GM20431 (cell line): ENCODE results near the gene SLC38A11.

Experiments used
- in situ Hi-C: fragments of 300-500 bp; cut with MseI, MboI; formaldehyde crosslinking; loops from one replicate; pipeline ENCODE4 v1.15.0; 2020; ENCODE audit warnings: low sequenced_read_pairs; ENCODE audit not compliant: unreplicated experiment

The SLC38A11 gene

GRCh38 chr2:164922134-164922533 lies 33.2 kb downstream of the SLC38A11 start:
- in situ Hi-C loops, result no loop called here

- in situ Hi-C loops, result no loop called here
Observed at GRCh38 chr2:164920430-164920829, 34.9 kb downstream of the SLC38A11 start.

- in situ Hi-C loops, result no loop called here
Observed at GRCh38 chr2:164917296-164917903, 37.9 kb downstream of the SLC38A11 start.

- in situ Hi-C loops, result no loop called here
Observed at GRCh38 chr2:164915566-164915965, 39.8 kb downstream of the SLC38A11 start.

- in situ Hi-C loops, result no loop called here
Observed at GRCh38 chr2:164913640-164914350, 41.5 kb downstream of the SLC38A11 start.

GRCh38 chr2:164913011-164913410 lies 42.3 kb downstream of the SLC38A11 start:
- in situ Hi-C loops, result no loop called here

- in situ Hi-C loops, result no loop called here
Observed at GRCh38 chr2:164911832-164912231, 43.5 kb downstream of the SLC38A11 start.

- in situ Hi-C loops, result no loop called here
Observed at GRCh38 chr2:164910101-164910899, 45.0 kb downstream of the SLC38A11 start.

GRCh38 chr2:164906947-164907346 lies 48.4 kb downstream of the SLC38A11 start:
- in situ Hi-C loops, result no loop called here

GRCh38 chr2:164905307-164905706 lies 50.0 kb downstream of the SLC38A11 start:
- in situ Hi-C loops, result no loop called here

GRCh38 chr2:164903951-164904350 lies 51.4 kb downstream of the SLC38A11 start:
- in situ Hi-C loops, result no loop called here

GRCh38 chr2:164903204-164903603 lies 52.1 kb downstream of the SLC38A11 start:
- in situ Hi-C loops, result no loop called here

- in situ Hi-C loops, result no loop called here
Observed at GRCh38 chr2:164899121-164899520, 56.2 kb downstream of the SLC38A11 start.

GRCh38 chr2:164898475-164898874 lies 56.9 kb downstream of the SLC38A11 start:
- in situ Hi-C loops, result no loop called here

GRCh38 chr2:164897469-164898260 lies 57.7 kb downstream of the SLC38A11 start:
- in situ Hi-C loops, result no loop called here

GRCh38 chr2:164896634-164897355 lies 58.5 kb downstream of the SLC38A11 start:
- in situ Hi-C loops, result no loop called here

GRCh38 chr2:164896226-164896625 lies 59.1 kb downstream of the SLC38A11 start:
- in situ Hi-C loops, result no loop called here

GRCh38 chr2:164891460-164891859 lies 63.9 kb downstream of the SLC38A11 start:
- in situ Hi-C loops, result no loop called here

GRCh38 chr2:164890544-164890943 lies 64.8 kb downstream of the SLC38A11 start:
- in situ Hi-C loops, result no loop called here

- in situ Hi-C loops, result no loop called here
Observed at GRCh38 chr2:164888592-164888991, 66.7 kb downstream of the SLC38A11 start.
